Endothelial cell of umbilical vein (primary cell): Measurements from ENCODE around the gene PIWIL4. TPM values are rescaled to one million over a fixed set of nuclear protein-coding genes. Genes with fewer than 3 reads are reported as not detected.

Experiments
- BruUV-seq: library from RNA; stranded (reverse); fragments of 400-500 nt; replicated peaks from 2 replicates; lab custom pipeline; 2021; lab: Mats Ljungman, UMichigan
- CTCF ChIA-PET: fragments of 300-600, 350-600 bp; sonication (Branson Sonifier 250); formaldehyde crosslinking; loops from one replicate; lab custom pipeline; 2021; ENCODE audit warnings: antibody characterized with exemption, inconsistent platforms; lab: Charles Lee
- POLR2A ChIA-PET: fragments of 300-600, 350-600 bp; sonication (Branson Sonifier 250); formaldehyde crosslinking; loops from one replicate; lab custom pipeline; 2021; ENCODE audit warnings: antibody characterized with exemption, inconsistent platforms; lab: Charles Lee
- DNase-seq: peaks from one replicate; pipeline ENCODE4 v3.0.0-alpha.2; 2011; ENCODE audit warnings: low read depth, low spot score
- FAIRE-seq: peaks from 2 replicates; lab custom pipeline; 2011; peaks lifted over from hg19 to GRCh38; lab: Jason Lieb, UNC
- H2AFZ ChIP-seq: 2 replicates; pipeline ENCODE4 v1.6.0; 2012; ENCODE audit warnings: low read depth, low read length, control low read depth, inconsistent platforms
- H3K27ac ChIP-seq: 2 replicates; pipeline ENCODE4 v1.5.1; 2011; ENCODE audit warnings: low read depth, mild to moderate bottlenecking, control low read depth, low read length, moderate library complexity; ENCODE audit not compliant: insufficient read depth
- H3K27me3 ChIP-seq, 2 experiments: 2 replicates each; pipeline versions ENCODE4 v1.6.0 to v1.6.1; 2011; ENCODE audit warnings: low read length in 2 of 2, mixed read lengths in 1 of 2; ENCODE audit not compliant: control insufficient read depth in 2 of 2, insufficient read depth in 2 of 2
- H3K36me3 ChIP-seq, 2 experiments: 2 replicates in 1 of 2; 3 replicates in 1 of 2; pipeline ENCODE4 v1.5.1; 2011; ENCODE audit warnings: low read length in 2 of 2, mild to moderate bottlenecking in 1 of 2, moderate library complexity in 1 of 2; ENCODE audit not compliant: control insufficient read depth in 2 of 2, insufficient read depth in 2 of 2; ENCODE audit errors: extremely low read depth in 1 of 2
- H3K4me1 ChIP-seq: 3 replicates; pipeline ENCODE4 v1.5.1; 2011; ENCODE audit warnings: mild to moderate bottlenecking, low read length; ENCODE audit not compliant: control insufficient read depth, insufficient read depth; ENCODE audit errors: extremely low read depth
- H3K4me2 ChIP-seq: 2 replicates; pipeline ENCODE4 v1.6.1; 2011; ENCODE audit warnings: low read length, control low read depth, mixed read lengths; ENCODE audit not compliant: insufficient read depth
- H3K4me3 ChIP-seq, 3 experiments: fragments of 200-600 bp in 1 of 3; sonication (generic), shearing (Covaris generic) in 1 of 3; replicated peaks in 1 of 3; 2 replicates each; pipeline ENCODE4 v1.5.1; 2011 to 2016; ENCODE audit warnings: control low read depth in 3 of 3, low read length in 3 of 3, mild to moderate bottlenecking in 2 of 3, inconsistent platforms in 1 of 3, low read depth in 1 of 3, moderate library complexity in 1 of 3; ENCODE audit not compliant: insufficient read depth in 1 of 3
- H3K79me2 ChIP-seq: 2 replicates; pipeline ENCODE4 v1.6.0; 2012; ENCODE audit warnings: low read length, inconsistent platforms; ENCODE audit not compliant: control insufficient read depth, insufficient read depth
- H3K9ac ChIP-seq: replicated peaks from 2 replicates; pipeline ENCODE3; 2011; ENCODE audit warnings: low read length, control low read depth; ENCODE audit not compliant: insufficient read depth; ENCODE audit errors: extremely low read depth
- H3K9me1 ChIP-seq: replicated peaks from 3 replicates; pipeline ENCODE4 v1.6.0; 2011; ENCODE audit warnings: mild to moderate bottlenecking, low read length; ENCODE audit not compliant: control insufficient read depth, insufficient read depth; ENCODE audit errors: extremely low read depth
- H3K9me3 ChIP-seq: replicated peaks from 2 replicates; pipeline ENCODE4 v1.5.1; 2012; ENCODE audit warnings: low read length, inconsistent platforms; ENCODE audit not compliant: control insufficient read depth, insufficient read depth
- H4K20me1 ChIP-seq: replicated peaks from 2 replicates; pipeline ENCODE3; 2011; ENCODE audit warnings: mild to moderate bottlenecking, low read length; ENCODE audit not compliant: control insufficient read depth, insufficient read depth; ENCODE audit errors: extremely low read depth
- EZH2 ChIP-seq: IDR thresholded peaks from 2 replicates; pipeline ENCODE4 v1.6.1; 2012; ENCODE audit warnings: borderline replicate concordance, low read depth, mild to moderate bottlenecking, moderate library complexity, low read length, inconsistent platforms; ENCODE audit not compliant: severe bottlenecking
- GATA2 ChIP-seq: IDR thresholded peaks from 2 replicates; pipeline ENCODE4 v1.7.0; 2011; ENCODE audit warnings: low read depth, mild to moderate bottlenecking, moderate library complexity, mixed read lengths, low read length; ENCODE audit not compliant: insufficient read length, insufficient read depth
- MYC ChIP-seq: IDR thresholded peaks from one replicate; pipeline ENCODE4 v1.6.1; 2011; ENCODE audit warnings: mild to moderate bottlenecking, low read depth, low read length
- POLR2AphosphoS5 ChIP-seq: IDR thresholded peaks from 2 replicates; pipeline ENCODE4 v1.6.1; 2012; ENCODE audit warnings: low read depth, mild to moderate bottlenecking, control low read depth, low read length, moderate library complexity; ENCODE audit not compliant: insufficient read depth
- dilution Hi-C: fragments of 300-500 bp; cut with MboI; formaldehyde crosslinking; loops from one replicate; pipeline ENCODE4 v1.15.0; 2019; ENCODE audit warnings: low sequenced_read_pairs; ENCODE audit not compliant: extremely low pct_ligation_motif_present
- intact Hi-C: fragments of 100-400 bp; cut with micrococcal nuclease; formaldehyde crosslinking; loops from one replicate; pipeline ENCODE4 v1.10.0; 2022
- polyA plus RNA-seq, 4 experiments: library from polyadenylated mRNA; depleted of rRNA in 3 of 4; stranded (reverse) in 3 of 4; unstranded in 1 of 4; fragments of >200 nt; gene quantifications; 2 replicates each; pipeline versions ENCODE4 v1.2.1 to v1.2.3, GENCODE V29; 2011 to 2012; ENCODE audit warnings: missing spikeins in 1 of 4
- total RNA-seq: library from RNA; stranded (reverse); gene quantifications from 2 replicates; pipeline ENCODE4 v1.2.3, GENCODE V29; 2021
- TF ChIP-seq, protein P1 (sequence below), 2 donors: IDR thresholded peaks; 1 replicate in 1 of 2; 2 replicates in 1 of 2; pipeline ENCODE4 v1.5.1; 2011; ENCODE audit warnings: low read length in 2 of 2, mild to moderate bottlenecking in 2 of 2, moderate library complexity in 2 of 2, control low read depth in 1 of 2, inconsistent platforms in 1 of 2, low read depth in 1 of 2; ENCODE audit not compliant: insufficient read depth in 1 of 2; ENCODE audit errors: extremely low read depth in 1 of 2

The PIWIL4 gene
- total and polyA plus RNA-seq, 2 donors (not counting 3 experiments of a cell fraction or from before 2014, with no cell fraction given): 0.55 to 0.64 TPM

DNA sequence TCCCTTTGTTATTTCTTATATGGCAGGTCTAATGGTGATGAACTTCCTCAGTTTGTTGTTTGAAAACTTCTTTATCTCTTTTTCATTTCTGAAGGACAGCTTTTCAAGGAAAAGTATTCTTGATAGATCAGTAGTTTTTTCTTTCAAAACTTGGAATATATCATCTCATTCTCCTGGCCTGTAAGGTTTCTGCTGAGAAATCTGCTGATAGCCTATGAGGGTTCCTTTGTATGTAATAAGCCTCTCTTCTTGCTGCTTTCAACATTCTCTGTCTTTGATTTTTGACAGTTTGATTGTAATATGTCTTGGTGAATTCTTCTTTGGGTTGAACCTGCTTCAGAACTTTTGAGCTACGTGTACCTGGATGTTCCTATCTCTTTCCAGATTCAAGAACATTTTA lies 46.0 kb downstream of the PIWIL4 start:
- ChIA-PET CTCF (interaction anchor here (1.0 to 3.6 kb wide), 5 partner anchors 10 to 96 kb away, joined by 3 to 16 read pairs (median 6); no protein-coding TSS in a partner anchor), POLR2A (no interaction called here)
- Histone ChIP-seq H3K4me2 (no peak overlapping the region), H3K9ac (no peak overlapping the region), H3K27me3 (no peaks in the 10 kb centered on the region), H4K20me1 (no peaks in the 10 kb centered on the region), H3K4me3 (no peak overlapping the region), H3K79me2 (no peaks in the 10 kb centered on the region), H3K36me3 (no peaks in the 10 kb centered on the region), H2AFZ (no peak overlapping the region), H3K9me3 (no peaks in the 10 kb centered on the region), H3K4me1 (no peaks in the 10 kb centered on the region), H3K9me1 (no peaks in the 10 kb centered on the region), H3K27ac (no peak overlapping the region)
- dilution Hi-C loops: no loop called here
- BruUV-seq: no TSS peak
- no peak for TF ChIP-seq EZH2
- TF ChIP-seq MYC: no peak
- TF ChIP-seq POLR2AphosphoS5: no peak
- no peak for TF ChIP-seq GATA2
- TF ChIP-seq, protein P1, sequence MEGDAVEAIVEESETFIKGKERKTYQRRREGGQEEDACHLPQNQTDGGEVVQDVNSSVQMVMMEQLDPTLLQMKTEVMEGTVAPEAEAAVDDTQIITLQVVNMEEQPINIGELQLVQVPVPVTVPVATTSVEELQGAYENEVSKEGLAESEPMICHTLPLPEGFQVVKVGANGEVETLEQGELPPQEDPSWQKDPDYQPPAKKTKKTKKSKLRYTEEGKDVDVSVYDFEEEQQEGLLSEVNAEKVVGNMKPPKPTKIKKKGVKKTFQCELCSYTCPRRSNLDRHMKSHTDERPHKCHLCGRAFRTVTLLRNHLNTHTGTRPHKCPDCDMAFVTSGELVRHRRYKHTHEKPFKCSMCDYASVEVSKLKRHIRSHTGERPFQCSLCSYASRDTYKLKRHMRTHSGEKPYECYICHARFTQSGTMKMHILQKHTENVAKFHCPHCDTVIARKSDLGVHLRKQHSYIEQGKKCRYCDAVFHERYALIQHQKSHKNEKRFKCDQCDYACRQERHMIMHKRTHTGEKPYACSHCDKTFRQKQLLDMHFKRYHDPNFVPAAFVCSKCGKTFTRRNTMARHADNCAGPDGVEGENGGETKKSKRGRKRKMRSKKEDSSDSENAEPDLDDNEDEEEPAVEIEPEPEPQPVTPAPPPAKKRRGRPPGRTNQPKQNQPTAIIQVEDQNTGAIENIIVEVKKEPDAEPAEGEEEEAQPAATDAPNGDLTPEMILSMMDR (IDR thresholded peaks at IDR 0.05; ENCODE audit: extremely low read depth in 1 of 2, insufficient read depth in 1 of 2, low read depth in 1 of 2, low read length in 2 of 2): no peak
- DNase-seq (no peak), FAIRE-seq (no peak)
- intact Hi-C loops: no loop called here
